CD4-positive, alpha-beta T cell treated with Interferon alpha-2 for 1 hour (primary cell): Measurements from ENCODE around the gene EHBP1.
A peak's percentile ranks its signal among the peaks of the same experiment; 100 is the strongest.

Experiments used
- DNase-seq, 2 donors: peaks; one replicate each; pipeline ENCODE4 v3.0.0-alpha.2; 2020 to 2022

EHBP1 gene

GRCh38 chr2:62705007-62705829 is at the start of gene EHBP1:
TSS of gene EHBP1 (plus strand) at chr2:62705713. CDS start at chr2:62707192, 1,479 bp downstream.
- peak; percentile 98 to 99 for DNase-seq

GRCh38 chr2:62657783-62658182 is 47.7 kb upstream of the EHBP1 start:
- DNase-seq = no peak

- DNase-seq = no peak
Measured at GRCh38 chr2:62658891-62659290, 46.6 kb upstream of the EHBP1 start.

DNA sequence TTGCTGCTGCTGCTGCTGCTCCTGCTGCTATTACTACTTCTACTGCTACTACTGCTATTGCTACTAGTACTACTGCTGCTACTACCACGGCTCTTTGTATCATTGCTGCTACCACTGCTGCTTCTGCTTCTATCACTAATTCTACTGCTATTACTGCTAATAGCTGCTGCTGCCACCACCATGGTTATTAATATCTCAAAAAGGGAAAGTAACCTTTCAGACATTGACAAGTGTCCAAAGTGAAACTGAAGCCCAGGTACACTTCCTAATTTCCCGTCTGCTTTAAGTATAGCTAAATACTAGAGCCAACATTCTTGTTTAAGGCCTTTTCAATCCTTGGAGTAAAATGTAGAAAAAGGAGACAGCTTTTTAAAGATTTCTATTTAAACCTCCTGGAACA is 45.4 kb upstream of the EHBP1 start:
- DNase-seq = no peak

GRCh38 chr2:62660582-62661262 is 44.8 kb upstream of the EHBP1 start:
- no peak for DNase-seq

DNA sequence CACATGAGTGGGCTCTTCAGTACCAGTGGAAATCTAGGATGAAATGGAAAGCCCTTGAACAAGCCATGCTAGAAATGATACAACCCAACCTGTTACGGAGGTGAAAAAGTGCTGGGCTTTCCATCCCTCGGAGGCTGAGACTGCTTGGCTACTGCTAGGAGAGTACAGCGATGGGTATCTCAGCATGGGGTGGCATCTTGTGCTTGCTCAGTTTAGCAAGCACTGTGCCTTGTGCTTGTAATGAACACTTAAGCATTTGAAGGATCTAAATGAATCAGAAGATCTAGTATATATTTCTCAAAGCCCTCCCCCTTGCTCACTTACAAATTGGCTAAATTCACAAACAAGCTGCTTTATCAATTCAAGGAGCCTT is 44.3 kb upstream of the EHBP1 start:
- no peak for DNase-seq

DNA sequence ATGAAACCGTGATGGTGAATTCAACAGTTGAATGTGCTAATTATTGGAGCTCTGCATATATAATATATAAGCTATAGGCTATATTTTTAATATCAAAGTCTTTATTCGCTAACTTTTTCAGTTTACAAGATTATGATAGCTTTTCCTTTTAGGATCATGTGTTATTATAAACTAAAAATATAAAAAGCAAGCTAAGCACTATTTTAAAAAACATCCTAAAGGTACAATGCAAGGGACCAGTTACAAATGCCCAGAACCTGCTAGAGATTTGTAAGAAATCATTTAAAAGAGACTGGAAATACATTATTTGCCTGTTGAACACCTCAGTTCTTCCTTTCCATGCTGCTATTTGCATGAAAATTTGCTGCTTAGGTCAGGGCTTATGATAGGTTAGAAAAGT is 43.4 kb upstream of the EHBP1 start:
- DNase-seq = no peak

DNA sequence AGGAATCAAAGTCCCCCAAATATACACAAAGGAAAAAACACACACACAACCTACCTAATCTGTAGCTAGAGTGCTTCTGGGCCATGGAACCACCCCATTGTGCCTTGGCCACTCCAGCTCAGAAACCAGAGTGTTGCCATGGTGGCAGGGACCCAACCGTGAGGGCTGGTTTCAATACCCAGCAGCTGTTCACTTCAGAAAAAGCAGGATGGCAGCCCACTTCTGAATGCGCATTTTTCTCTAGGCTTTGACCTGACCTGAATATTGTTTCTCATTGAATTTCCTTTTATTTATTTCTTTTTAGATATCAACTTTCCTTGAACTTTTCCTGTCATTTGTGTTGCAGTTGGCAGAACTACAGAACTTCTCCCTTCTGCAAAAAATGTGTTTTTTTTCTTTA is 43.0 kb upstream of the EHBP1 start:
- no peak for DNase-seq

DNA sequence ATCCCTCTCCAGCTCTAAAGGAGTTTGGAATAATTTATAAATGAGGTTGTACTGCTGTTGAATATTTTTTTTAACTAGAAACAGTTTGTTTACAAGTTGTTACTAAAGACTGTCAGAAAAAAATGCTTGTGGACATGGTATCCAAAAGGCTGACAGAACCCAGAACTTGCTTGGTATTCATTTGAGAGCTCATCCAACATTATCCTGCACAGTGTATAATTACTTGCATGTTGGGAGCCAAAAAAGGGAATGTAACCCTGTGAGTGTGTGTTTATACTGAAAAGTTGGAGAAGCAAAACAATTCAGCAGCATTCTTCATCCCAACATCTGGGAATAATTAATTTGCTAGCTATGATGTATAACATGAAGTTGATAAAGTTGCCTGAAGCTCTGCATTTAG is 42.1 kb upstream of the EHBP1 start:
- no peak for DNase-seq

DNA sequence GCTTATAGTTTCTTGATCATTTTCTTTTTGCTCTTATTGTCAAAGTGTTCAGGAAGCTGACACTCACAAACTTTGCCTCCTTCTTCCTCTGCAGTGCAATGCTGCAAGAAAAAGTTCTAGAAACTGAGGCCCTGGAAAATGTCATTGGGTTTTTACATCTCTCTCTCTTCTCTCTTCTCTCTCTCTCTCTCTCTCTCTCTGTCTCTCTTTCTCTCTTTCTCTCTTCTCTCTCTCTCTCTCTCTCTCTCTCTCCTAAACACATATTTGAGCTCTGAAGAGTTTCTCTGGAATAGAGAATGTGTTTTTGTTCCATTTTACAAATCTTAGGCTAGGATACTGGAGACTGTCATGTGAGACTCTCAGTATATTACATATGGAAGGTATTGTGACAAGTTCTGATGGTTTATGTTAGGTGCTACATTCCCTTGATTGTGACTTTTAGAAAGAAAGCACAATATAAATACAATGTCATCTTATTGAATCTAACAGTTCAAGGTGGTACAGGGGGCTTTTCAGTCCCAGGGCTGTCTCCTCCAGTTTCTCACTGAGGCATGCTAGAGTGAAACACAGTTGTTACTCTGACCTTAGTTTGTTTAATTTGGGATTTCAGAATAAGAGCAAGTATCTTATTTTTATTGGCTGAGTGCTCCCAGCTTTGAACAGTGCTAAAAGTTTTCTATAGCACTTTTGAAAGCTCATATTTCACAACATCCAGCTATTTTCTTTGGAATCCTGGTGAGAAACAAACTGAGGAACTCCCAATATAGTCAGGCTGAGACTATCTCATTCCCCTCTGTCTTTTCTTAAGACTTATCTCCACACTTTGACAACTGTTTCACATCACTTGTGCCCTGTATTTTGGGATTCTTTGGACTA is 41.4 kb upstream of the EHBP1 start:
- no peak for DNase-seq

DNA sequence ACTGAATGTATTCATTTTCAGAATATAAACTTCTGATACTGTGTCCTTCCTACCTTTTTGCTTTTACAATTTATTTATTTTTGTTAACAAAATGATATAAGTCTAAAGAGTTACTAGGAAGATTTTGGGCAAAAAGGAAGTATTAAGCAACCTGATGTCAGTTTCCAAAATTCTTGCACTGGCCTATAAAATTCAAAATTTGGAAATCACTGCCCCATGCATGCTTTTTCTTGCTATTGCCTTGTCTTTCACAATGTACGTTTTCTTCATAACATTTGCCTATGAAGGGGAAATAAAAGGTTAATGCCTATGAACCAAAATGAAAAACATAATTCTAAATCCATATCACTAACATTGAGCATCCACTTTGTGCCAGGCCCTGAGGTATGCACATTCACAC is 40.1 kb upstream of the EHBP1 start:
- no peak for DNase-seq

- no peak for DNase-seq
Measured at GRCh38 chr2:62669180-62669579, 36.3 kb upstream of the EHBP1 start.

GRCh38 chr2:62672601-62673000 is 32.9 kb upstream of the EHBP1 start:
- DNase-seq = no peak

GRCh38 chr2:62675062-62675461 is 30.5 kb upstream of the EHBP1 start:
- DNase-seq = no peak

- no peak for DNase-seq
Measured at GRCh38 chr2:62685256-62685655, 20.3 kb upstream of the EHBP1 start.

GRCh38 chr2:62686012-62686685 is 19.4 kb upstream of the EHBP1 start:
- DNase-seq = no peak

GRCh38 chr2:62687636-62688035 is 17.9 kb upstream of the EHBP1 start:
- DNase-seq = no peak

DNA sequence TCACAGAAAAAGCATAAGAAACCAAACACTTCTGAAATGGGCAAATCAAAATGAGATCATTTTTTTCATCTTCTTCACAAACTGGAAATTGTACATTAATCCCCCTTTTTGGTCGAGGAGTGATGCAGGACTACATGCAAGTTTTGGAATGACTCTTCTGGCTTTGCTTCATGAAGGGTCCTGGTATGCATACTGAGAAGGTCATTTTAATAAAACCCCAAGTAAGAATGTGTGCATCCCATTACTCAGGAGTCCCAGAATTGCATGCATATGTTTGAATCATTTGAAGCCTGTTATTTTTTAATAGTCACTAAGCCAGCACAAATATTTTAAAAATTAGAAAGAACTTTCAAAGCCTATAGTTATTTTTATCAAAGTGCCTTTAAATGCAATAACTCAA is 16.7 kb upstream of the EHBP1 start:
- no peak for DNase-seq

DNA sequence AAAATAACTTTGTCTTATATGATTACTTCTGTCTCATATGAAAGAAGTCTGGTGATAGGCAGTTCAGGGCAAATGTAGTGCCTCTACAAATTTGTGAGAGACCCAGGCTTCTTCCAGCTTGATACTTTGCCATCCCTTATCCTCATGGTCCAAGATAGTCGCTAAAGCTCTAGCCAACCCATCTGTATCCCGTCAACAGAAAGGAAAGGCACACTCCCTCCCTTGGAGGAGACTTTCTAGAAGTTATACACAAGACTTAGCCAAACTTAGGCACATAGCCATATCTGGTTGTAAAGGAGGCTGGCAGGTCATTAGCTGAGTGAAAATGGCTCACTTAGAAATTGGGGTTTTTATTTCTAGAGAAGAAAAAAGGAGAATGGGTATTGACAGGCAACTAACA is 14.3 kb upstream of the EHBP1 start:
- DNase-seq = no peak

GRCh38 chr2:62692225-62692624 is 13.3 kb upstream of the EHBP1 start:
- DNase-seq = no peak

DNA sequence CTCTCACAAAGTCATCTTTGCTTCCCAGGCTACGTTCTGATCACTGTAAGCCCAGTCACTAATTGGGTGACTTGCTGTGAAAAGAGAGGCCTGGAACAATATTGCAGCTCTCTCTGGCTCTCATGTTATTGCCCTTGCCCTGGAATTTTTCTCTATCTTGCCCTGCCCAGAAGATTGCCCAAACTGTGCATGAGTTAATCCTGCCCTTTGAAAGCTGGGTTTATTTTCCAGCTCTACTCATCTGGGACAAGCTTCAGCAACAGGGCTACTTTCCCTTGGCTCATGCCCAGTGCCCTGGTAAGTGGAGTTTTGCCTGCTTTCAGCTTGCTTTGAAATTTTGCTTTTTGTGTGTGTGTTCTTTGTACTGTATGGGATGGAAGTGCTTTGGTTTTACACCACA is 6.9 kb upstream of the EHBP1 start:
- DNase-seq = no peak

DNA sequence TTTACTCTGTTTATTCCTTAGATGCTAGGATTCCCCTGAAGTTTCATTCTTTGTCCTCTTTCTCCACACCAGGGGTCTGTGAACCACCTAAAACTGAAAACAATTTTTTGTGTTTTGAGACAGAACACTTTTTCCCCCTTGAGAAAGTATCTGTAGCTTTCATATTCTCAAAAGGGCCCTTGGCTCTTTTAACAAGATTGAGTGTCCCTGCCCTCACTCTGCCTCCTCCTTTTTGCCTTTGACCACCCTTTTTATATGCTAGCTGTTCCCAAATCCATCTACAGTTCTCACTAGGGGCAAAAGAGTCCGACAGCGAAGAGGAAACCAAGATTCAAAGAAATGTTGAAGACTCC is 883 bp upstream of the EHBP1 start:
- DNase-seq = no peak
